SU-DHL-6 (cell line): ENCODE results near the gene SLC30A7.

Experiments
- EZH2phosphoT487 ChIP-seq: fragments of 200-600 bp; sonication (generic), shearing (Covaris generic); conservative IDR thresholded peaks from 2 replicates; pipeline ENCODE4 v1.6.1; 2018; ENCODE audit warnings: mild to moderate bottlenecking, antibody characterized with exemption, low read length, moderate library complexity, mixed read lengths
- TF ChIP-seq, protein P1 (sequence below): fragments of 200-600 bp; sonication (generic); IDR thresholded peaks from one replicate; pipeline ENCODE4 v1.5.1; 2017; ENCODE audit warnings: antibody characterized with exemption, mild to moderate bottlenecking, low read length, moderate library complexity; ENCODE audit not compliant: insufficient read depth, poor library complexity, severe bottlenecking

DNA sequence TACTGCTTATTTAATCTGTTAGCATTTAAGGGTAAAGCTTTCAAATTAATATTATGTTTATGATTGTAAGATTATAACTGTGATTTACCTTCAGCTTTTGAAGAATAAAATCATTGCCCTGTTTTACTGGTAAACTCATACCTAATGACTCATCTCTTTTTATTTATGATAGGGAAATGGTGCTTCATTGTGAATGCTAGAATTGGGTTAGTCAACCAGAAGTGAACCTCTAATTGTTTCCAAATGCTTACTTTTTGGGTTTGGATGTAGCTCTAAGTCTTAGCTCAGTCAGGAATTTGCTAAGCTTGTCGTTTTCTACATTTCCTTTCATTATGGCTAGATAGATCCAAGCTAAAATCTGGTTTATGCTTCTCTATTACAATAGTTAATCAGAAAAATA is 59.4 kb downstream of the SLC30A7 start:
- TF ChIP-seq, protein P1, sequence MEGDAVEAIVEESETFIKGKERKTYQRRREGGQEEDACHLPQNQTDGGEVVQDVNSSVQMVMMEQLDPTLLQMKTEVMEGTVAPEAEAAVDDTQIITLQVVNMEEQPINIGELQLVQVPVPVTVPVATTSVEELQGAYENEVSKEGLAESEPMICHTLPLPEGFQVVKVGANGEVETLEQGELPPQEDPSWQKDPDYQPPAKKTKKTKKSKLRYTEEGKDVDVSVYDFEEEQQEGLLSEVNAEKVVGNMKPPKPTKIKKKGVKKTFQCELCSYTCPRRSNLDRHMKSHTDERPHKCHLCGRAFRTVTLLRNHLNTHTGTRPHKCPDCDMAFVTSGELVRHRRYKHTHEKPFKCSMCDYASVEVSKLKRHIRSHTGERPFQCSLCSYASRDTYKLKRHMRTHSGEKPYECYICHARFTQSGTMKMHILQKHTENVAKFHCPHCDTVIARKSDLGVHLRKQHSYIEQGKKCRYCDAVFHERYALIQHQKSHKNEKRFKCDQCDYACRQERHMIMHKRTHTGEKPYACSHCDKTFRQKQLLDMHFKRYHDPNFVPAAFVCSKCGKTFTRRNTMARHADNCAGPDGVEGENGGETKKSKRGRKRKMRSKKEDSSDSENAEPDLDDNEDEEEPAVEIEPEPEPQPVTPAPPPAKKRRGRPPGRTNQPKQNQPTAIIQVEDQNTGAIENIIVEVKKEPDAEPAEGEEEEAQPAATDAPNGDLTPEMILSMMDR = no peak
- TF ChIP-seq EZH2phosphoT487 = no peak
